ENCODE results near the gene PGP. TPM values are rescaled to one million over a fixed set of nuclear protein-coding genes. Genes with fewer than 3 reads are reported as not detected.

The PGP gene
- total RNA-seq, 1 experiment from 2014 or later: 48.7 TPM

DNA sequence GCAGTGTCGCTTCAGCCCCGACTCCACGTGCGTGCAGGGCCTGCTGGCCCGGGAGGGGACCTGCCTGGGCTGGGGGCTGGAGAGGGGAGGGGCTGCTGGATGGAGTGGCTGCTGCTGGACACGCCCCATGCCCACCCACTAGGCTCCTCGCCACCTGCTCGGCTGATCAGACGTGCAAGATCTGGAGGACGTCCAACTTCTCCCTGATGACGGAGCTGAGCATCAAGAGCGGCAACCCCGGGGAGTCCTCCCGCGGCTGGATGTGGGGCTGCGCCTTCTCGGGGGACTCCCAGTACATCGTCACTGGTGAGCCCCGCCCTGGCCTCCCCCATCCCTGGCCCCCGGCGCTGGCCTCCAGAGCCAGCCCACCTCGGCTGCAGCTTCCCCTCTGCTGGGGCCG is 6.3 kb downstream of the PGP start:
- ATAC-seq (no peak), DNase-seq (ENCODE audit: low read depth, low spot score) (no peak)
- Histone ChIP-seq H3K36me3 (ENCODE audit: control insufficient read depth, insufficient read depth, low read length) (no peaks in the 10 kb centered on the region; the same call in 1 of the 2 replicates), H3K4me3 (ENCODE audit: low read depth in 2 of 2, low read length in 2 of 2) (no peak overlapping the region), H3K27me3 (ENCODE audit: control insufficient read depth, insufficient read depth, low read length) (no peaks in the 10 kb centered on the region), H3K27ac (ENCODE audit: low read length) (no peak overlapping the region), H3K4me1 (ENCODE audit: control insufficient read depth, insufficient read depth, low read length) (peaks cover 37% of the 10 kb centered on the region), H3K9me3 (ENCODE audit: control insufficient read depth, insufficient read depth, low read depth, low read length) (no peaks in the 10 kb centered on the region)
- intact Hi-C loops (cut with micrococcal nuclease; ENCODE audit: unreplicated experiment): no loop called here
- CTCF ChIA-PET: no interaction called here
- in situ Hi-C loops (cut with HindIII; ENCODE audit: low pct_unique_long_range_greater_than_20kb, low sequenced_read_pairs): no loop called here
- POLR2A ChIA-PET: interaction anchor here (0.5 kb wide), 1 partner anchor 769 kb away, joined by 10 read pairs; no protein-coding TSS in a partner anchor
- TF ChIP-seq TCF7L2 (IDR thresholded peaks at IDR 0.05; ENCODE audit: low read depth, low read length) (no peak), CTCF (IDR thresholded peaks at IDR 0.05) (no peak), SIN3A (IDR thresholded peaks at IDR 0.05; ENCODE audit: borderline replicate concordance, insufficient read depth, low read depth, low read length) (no peak), POLR2AphosphoS5 (IDR thresholded peaks at IDR 0.05; ENCODE audit: low read depth, low read length) (no peak)
- TF ChIP-seq, protein P1, sequence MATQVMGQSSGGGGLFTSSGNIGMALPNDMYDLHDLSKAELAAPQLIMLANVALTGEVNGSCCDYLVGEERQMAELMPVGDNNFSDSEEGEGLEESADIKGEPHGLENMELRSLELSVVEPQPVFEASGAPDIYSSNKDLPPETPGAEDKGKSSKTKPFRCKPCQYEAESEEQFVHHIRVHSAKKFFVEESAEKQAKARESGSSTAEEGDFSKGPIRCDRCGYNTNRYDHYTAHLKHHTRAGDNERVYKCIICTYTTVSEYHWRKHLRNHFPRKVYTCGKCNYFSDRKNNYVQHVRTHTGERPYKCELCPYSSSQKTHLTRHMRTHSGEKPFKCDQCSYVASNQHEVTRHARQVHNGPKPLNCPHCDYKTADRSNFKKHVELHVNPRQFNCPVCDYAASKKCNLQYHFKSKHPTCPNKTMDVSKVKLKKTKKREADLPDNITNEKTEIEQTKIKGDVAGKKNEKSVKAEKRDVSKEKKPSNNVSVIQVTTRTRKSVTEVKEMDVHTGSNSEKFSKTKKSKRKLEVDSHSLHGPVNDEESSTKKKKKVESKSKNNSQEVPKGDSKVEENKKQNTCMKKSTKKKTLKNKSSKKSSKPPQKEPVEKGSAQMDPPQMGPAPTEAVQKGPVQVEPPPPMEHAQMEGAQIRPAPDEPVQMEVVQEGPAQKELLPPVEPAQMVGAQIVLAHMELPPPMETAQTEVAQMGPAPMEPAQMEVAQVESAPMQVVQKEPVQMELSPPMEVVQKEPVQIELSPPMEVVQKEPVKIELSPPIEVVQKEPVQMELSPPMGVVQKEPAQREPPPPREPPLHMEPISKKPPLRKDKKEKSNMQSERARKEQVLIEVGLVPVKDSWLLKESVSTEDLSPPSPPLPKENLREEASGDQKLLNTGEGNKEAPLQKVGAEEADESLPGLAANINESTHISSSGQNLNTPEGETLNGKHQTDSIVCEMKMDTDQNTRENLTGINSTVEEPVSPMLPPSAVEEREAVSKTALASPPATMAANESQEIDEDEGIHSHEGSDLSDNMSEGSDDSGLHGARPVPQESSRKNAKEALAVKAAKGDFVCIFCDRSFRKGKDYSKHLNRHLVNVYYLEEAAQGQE (IDR thresholded peaks at IDR 0.05; ENCODE audit: insufficient read depth in 1 of 2, low read depth in 2 of 2, low read length in 1 of 2): no peak
- BruUV-seq (replicated peaks): no TSS peak

- Histone ChIP-seq H3K27me3 (ENCODE audit: control insufficient read depth, insufficient read depth, low read length) (no peaks in the 10 kb centered on the region), H3K27ac (ENCODE audit: low read length) (no peak overlapping the region), H3K4me3 (ENCODE audit: low read depth in 2 of 2, low read length in 2 of 2) (no peak overlapping the region), H3K36me3 (ENCODE audit: control insufficient read depth, insufficient read depth, low read length) (no peaks in the 10 kb centered on the region; the same call in 1 of the 2 replicates), H3K9me3 (ENCODE audit: control insufficient read depth, insufficient read depth, low read depth, low read length) (no peaks in the 10 kb centered on the region), H3K4me1 (ENCODE audit: control insufficient read depth, insufficient read depth, low read length) (peaks cover 34% of the 10 kb centered on the region)
- ChIA-PET CTCF (no interaction called here), POLR2A (interaction anchor here (0.5 kb wide), 1 partner anchor 769 kb away, joined by 10 read pairs; no protein-coding TSS in a partner anchor)
- no peak for ATAC-seq
- intact Hi-C loops (cut with micrococcal nuclease; ENCODE audit: unreplicated experiment): no loop called here
- TF ChIP-seq TCF7L2 (IDR thresholded peaks at IDR 0.05; ENCODE audit: low read depth, low read length) (no peak), CTCF (IDR thresholded peaks at IDR 0.05) (no peak), SIN3A (IDR thresholded peaks at IDR 0.05; ENCODE audit: borderline replicate concordance, insufficient read depth, low read depth, low read length) (no peak), POLR2AphosphoS5 (IDR thresholded peaks at IDR 0.05; ENCODE audit: low read depth, low read length) (no peak)
- TF ChIP-seq, protein P1 (IDR thresholded peaks at IDR 0.05; ENCODE audit: insufficient read depth in 1 of 2, low read depth in 2 of 2, low read length in 1 of 2): no peak
- in situ Hi-C loops (cut with HindIII; ENCODE audit: low pct_unique_long_range_greater_than_20kb, low sequenced_read_pairs): no loop called here
- no TSS peak for BruUV-seq (replicated peaks)
- DNase-seq (ENCODE audit: low read depth, low spot score): no peak
These were observed 6.8 kb downstream of the PGP start for GRCh38 chr16:2207872-2208271.
